IPS-15b (cell line): ENCODE data around the gene EPHX1.
"Not testable (repeated sequence)": the region's sequence is repeated elsewhere in the genome, so short reads cannot be mapped to it uniquely, and the experiment has no call there.

Source experiments
- H3K27me3 ChIP-seq: one replicate; pipeline ENCODE4 v1.6.1; 2013; ENCODE audit warnings: low read length; ENCODE audit not compliant: control insufficient read depth, insufficient read depth
- H3K36me3 ChIP-seq: one replicate; pipeline ENCODE4 v1.6.1; 2013; ENCODE audit warnings: low read length; ENCODE audit not compliant: control insufficient read depth, insufficient read depth
- H3K4me1 ChIP-seq: one replicate; pipeline ENCODE4 v1.6.1; 2013; ENCODE audit warnings: mild to moderate bottlenecking, low read length; ENCODE audit not compliant: control insufficient read depth, insufficient read depth
- H3K4me3 ChIP-seq: one replicate; pipeline ENCODE4 v1.5.1; 2013; ENCODE audit warnings: low read depth, low read length
- H3K9ac ChIP-seq: one replicate; pipeline ENCODE4 v1.6.1; 2013; ENCODE audit warnings: low read depth, mild to moderate bottlenecking, low read length
- H3K9me3 ChIP-seq: one replicate; pipeline ENCODE4 v1.6.1; 2013; ENCODE audit warnings: mild to moderate bottlenecking, low read length; ENCODE audit not compliant: control insufficient read depth, insufficient read depth

EPHX1 gene

GRCh38 chr1:225780134-225780533 is 29.8 kb upstream of the EPHX1 start:
- peaks cover 3% of the 10 kb centered on the region for H3K36me3 ChIP-seq
- no peaks in the 10 kb centered on the region for H3K27me3 ChIP-seq
- no peak overlapping the region for H3K4me3 ChIP-seq
- H3K9ac ChIP-seq = no peak overlapping the region
- no peaks in the 10 kb centered on the region for H3K9me3 ChIP-seq
- peaks cover 9% of the 10 kb centered on the region for H3K4me1 ChIP-seq

- Histone ChIP-seq H3K27me3 (no peaks in the 10 kb centered on the region), H3K4me1 (peaks cover 9% of the 10 kb centered on the region), H3K4me3 (peak overlapping the region; percentile 18), H3K9ac (peak overlapping the region; percentile 16), H3K36me3 (peaks cover 3% of the 10 kb centered on the region), H3K9me3 (no peaks in the 10 kb centered on the region)
These were observed 29.3 kb upstream of the EPHX1 start for GRCh38 chr1:225780630-225781029.

GRCh38 chr1:225789142-225789541 is 20.8 kb upstream of the EPHX1 start:
- not testable (repeated sequence) for H3K9me3 ChIP-seq, H3K27me3 ChIP-seq, H3K9ac ChIP-seq, H3K4me3 ChIP-seq, H3K4me1 ChIP-seq
- H3K36me3 ChIP-seq = peaks cover 37% of the 10 kb centered on the region

- H3K27me3 ChIP-seq = no peaks in the 10 kb centered on the region
- no peak overlapping the region for H3K4me3 ChIP-seq
- no peak overlapping the region for H3K9ac ChIP-seq
- H3K36me3 ChIP-seq = peaks cover 16% of the 10 kb centered on the region
- no peaks in the 10 kb centered on the region for H3K4me1 ChIP-seq
- no peaks in the 10 kb centered on the region for H3K9me3 ChIP-seq
These were observed 15.0 kb upstream of the EPHX1 start for GRCh38 chr1:225794954-225795353.

GRCh38 chr1:225796097-225796496 is 13.8 kb upstream of the EPHX1 start:
- not testable (repeated sequence) for H3K36me3 ChIP-seq, H3K4me3 ChIP-seq, H3K4me1 ChIP-seq, H3K9me3 ChIP-seq, H3K9ac ChIP-seq, H3K27me3 ChIP-seq

GRCh38 chr1:225801146-225801545 is 8.8 kb upstream of the EPHX1 start:
- not testable (repeated sequence) for H3K27me3 ChIP-seq, H3K4me1 ChIP-seq, H3K9ac ChIP-seq, H3K4me3 ChIP-seq, H3K36me3 ChIP-seq, H3K9me3 ChIP-seq

- H3K9me3 ChIP-seq = no peaks in the 10 kb centered on the region
- H3K27me3 ChIP-seq = peaks cover 7% of the 10 kb centered on the region
- H3K4me3 ChIP-seq = no peak overlapping the region
- H3K36me3 ChIP-seq = no peaks in the 10 kb centered on the region
- peaks cover 1% of the 10 kb centered on the region for H3K4me1 ChIP-seq
- no peak overlapping the region for H3K9ac ChIP-seq
These were observed 3.7 kb upstream of the EPHX1 start for GRCh38 chr1:225806249-225806648.

GRCh38 chr1:225806736-225807135 is 3.2 kb upstream of the EPHX1 start:
- H3K36me3 ChIP-seq, H3K4me3 ChIP-seq, H3K27me3 ChIP-seq, H3K4me1 ChIP-seq, H3K9ac ChIP-seq, H3K9me3 ChIP-seq: not testable (repeated sequence)

- peaks cover 7% of the 10 kb centered on the region for H3K36me3 ChIP-seq
- no peaks in the 10 kb centered on the region for H3K9me3 ChIP-seq
- H3K4me3 ChIP-seq = no peak overlapping the region
- peaks cover 5% of the 10 kb centered on the region for H3K4me1 ChIP-seq
- peaks cover 7% of the 10 kb centered on the region for H3K27me3 ChIP-seq
- H3K9ac ChIP-seq = no peak overlapping the region
These were observed 1.8 kb upstream of the EPHX1 start for GRCh38 chr1:225808136-225808535.

GRCh38 chr1:225810579-225811538 is 935 bp downstream of the EPHX1 start:
- H3K36me3 ChIP-seq, H3K27me3 ChIP-seq, H3K9me3 ChIP-seq: not testable (repeated sequence)
- H3K4me3 ChIP-seq = peak overlapping the region; percentile 75
- H3K9ac ChIP-seq = peak overlapping the region; percentile 73
- H3K4me1 ChIP-seq = peaks cover 11% of the 10 kb centered on the region

- Histone ChIP-seq H3K4me3 (peak overlapping the region; percentile 45), H3K9me3 (no peaks in the 10 kb centered on the region), H3K36me3 (peaks cover 7% of the 10 kb centered on the region), H3K9ac (no peak overlapping the region), H3K4me1 (peaks cover 12% of the 10 kb centered on the region), H3K27me3 (peaks cover 7% of the 10 kb centered on the region)
These were observed 1.9 kb downstream of the EPHX1 start for GRCh38 chr1:225811622-225812487.
